ACHN (cell line): ENCODE results near the gene MCF2L2.
"Not testable (repeated sequence)": the region's sequence is repeated elsewhere in the genome, so short reads cannot be mapped to it uniquely, and the experiment has no call there.

Experiments
- DNase-seq: peaks from one replicate; pipeline ENCODE4 v3.0.0-alpha.2; 2015
- in situ Hi-C: cut with HindIII; loops from 2 replicates; pipeline ENCODE4 v1.10.0; 2017; ENCODE audit warnings: low sequenced_read_pairs, low pct_ligation_motif_present, low pct_unique_long_range_greater_than_20kb

The MCF2L2 gene

GRCh38 chr3:183244219-183244618, 184.2 kb downstream of the MCF2L2 start:
- in situ Hi-C loops: no loop called here
- DNase-seq: no peak

GRCh38 chr3:183242431-183242830, 186.0 kb downstream of the MCF2L2 start:
- DNase-seq: no peak
- in situ Hi-C loops: no loop called here

DNA sequence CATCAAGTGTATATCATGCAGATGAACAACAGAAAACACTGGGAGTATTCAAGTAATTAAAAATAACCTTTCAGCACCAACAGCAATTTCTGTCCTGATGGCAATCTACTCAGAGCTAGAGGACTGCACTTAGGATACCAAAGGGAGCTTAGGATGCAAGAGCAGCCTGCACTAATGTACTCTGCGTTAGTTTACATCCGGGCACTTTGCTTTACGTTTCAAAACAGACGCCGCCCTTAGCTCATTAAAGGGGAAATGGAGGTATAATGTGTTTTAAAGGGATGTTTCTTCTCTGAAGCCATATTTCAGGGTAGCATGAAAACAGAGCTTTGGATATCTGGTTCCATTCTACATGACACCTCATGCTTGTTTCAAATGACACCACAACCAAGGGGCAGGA, 189.4 kb downstream of the MCF2L2 start:
- in situ Hi-C loops: no loop called here
- no peak for DNase-seq

- no peak for DNase-seq
- in situ Hi-C loops: no loop called here
These were observed 194.5 kb downstream of the MCF2L2 start for GRCh38 chr3:183233966-183234365.

GRCh38 chr3:183230826-183231225, 197.6 kb downstream of the MCF2L2 start:
- in situ Hi-C loops: no loop called here
- DNase-seq: no peak

DNA sequence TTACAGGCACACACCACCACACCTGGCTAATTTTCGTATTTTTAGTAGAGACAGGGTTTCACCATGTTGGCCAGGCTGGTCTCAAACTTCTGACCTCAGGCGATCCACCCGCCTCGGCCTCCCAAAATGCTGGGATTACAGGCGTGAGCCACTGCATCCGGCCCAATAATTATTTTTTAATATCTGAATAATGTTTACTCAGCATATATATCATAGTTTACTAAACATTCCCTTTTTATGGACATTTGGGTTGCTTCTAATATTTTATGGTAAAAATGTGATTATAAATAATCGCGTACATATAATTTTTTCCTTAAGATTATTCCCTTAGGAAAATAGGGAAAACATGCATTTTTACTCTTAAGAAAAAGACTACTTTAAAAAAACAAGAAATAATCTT, 198.2 kb downstream of the MCF2L2 start:
- in situ Hi-C loops, DNase-seq: not testable (repeated sequence)

DNA sequence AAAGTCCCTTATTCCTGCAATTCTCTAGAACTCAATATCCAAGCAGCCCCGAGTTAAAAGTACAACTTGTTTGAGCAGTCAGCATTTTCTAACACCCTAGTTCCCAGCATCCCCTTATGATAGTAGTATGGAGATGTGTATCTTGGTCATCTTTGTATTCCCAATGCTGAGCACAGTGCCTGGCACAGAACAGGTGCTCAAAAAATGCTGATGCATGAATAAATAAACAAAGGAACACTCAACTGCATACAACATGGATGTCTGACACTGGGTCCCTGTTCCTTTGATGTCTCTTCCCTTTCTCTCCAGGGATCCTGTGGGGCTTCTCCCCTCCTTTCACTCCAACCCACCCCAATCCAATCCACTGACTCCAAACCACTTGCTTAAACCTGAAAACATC, 199.2 kb downstream of the MCF2L2 start:
- no peak for DNase-seq
- in situ Hi-C loops: no loop called here

GRCh38 chr3:183227586-183227985, 200.8 kb downstream of the MCF2L2 start:
- DNase-seq: no peak
- in situ Hi-C loops: no loop called here

DNA sequence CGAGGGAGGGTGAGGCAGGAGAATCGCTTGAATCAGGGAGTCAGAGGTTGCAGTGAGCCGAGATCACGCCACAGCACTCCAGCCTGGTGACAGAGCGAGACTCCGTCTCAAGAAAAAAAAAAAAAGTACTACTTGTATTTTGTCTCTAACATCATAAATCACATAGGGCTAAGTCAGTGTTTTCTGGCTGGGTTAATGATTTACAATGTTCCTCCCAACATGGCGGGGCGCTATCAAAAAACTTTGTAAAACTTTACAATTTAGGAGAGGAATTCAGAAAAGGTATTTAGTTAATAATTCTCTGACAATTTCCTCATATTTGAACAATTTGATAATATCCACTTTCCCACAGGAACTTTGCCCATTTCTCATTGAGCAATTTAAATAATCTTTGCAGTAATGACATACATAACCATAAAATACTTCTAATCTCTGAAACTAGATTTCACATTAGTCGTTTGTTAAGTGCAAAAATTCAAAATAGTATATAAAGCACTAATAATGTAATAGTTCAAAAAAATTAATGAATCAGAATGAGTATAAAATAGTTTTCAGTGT, 202.0 kb downstream of the MCF2L2 start:
- DNase-seq: no peak
- in situ Hi-C loops: no loop called here

DNA sequence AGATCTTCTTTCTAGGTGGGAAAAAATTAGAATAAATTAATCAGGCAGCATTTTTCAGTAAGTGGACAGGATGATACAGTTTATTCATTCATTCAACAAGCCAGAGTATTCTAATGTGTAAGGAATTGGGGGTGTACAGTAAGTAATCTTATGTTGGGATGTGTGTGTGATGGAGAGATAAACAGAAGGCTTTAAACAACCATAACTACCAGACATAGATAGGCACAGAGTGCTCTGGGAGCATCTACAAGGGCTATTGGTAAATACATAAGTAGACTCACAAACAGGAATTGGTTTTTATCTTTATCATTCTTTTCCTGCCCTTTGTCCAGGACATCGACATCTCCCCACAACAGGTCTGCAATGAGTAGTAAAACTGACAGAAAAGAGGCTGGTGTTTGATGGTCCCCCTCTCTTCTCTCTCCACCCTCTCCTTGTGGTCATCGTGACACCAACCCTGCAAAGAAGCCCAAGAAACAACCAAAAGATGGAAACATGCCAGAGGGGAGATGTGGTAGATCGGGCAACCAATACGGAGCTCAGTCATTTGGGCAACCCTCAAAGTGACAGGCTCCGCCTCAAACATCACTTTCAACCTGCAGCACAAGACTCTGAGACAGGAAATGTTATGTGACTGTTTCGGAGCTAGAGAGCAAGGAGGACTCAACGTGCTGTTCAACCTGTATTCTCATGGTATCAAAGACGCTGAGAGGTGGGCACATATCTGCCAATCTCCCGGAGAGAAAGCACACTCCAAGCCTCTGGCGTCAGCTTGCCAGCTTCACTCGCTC, 204.0 kb downstream of the MCF2L2 start:
- DNase-seq: no peak
- in situ Hi-C loops: no loop called here

GRCh38 chr3:183222631-183223235, 205.7 kb downstream of the MCF2L2 start:
- no peak for DNase-seq
- in situ Hi-C loops: no loop called here

- in situ Hi-C loops: no loop called here
These were observed 207.6 kb downstream of the MCF2L2 start for GRCh38 chr3:183220828-183221227.

DNA sequence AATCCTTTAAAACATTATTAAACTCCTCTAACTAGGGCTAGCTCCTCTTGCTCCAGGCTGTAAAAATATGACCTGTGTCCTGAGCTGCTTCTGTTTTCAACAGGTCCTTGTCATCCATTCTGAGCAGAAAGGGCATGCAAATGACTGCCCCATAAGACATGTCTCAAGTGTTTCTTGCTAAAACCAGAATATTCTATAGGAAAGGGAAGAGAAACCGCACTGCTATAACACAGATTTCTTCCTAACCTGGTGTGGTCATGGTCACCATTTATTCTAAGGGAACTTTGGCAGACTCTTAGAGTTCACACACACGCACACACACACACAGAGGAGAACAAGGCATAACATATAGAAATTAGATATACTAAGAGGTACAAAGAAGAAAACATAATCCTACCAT, 209.6 kb downstream of the MCF2L2 start:
- no peak for DNase-seq
- in situ Hi-C loops: no loop called here

More at GRCh38 chr3:183220828-183221227, 207.6 kb downstream of the MCF2L2 start:
- DNase-seq: no peak

DNA sequence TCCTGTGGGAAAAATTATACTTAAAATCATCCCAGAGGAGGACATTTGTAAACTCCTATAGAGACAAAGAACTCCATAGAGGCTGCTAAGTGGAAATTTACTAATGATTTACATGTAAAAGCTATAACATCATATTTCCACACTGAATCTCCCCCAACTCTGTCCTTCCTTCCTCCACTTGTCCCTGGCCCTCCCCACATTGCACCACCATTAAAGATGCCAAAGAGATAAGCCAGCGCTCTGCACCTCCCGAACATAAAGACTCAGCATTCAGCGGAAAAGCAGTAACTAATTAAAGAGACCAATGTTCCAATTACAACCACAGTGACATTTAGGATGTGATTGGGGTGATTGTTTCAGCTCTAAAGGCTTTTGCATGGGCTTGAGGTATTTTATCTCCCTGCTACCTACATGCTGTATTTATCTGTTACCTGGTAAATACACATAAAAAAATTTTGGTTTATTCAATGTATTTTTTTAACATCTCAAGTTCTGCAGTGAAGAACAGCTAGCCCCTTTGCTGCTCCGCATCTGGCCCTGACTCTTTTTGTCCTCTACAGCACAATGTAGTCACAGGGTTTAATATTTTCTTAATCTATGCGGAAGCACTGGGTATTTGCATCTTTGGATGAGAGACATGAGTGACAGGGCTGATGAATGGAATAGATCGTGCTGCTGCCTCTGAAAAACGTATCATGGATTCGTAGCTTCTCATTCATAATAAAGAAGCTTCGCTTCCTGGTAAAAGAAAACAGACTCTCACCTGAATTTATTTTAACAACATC, 210.7 kb downstream of the MCF2L2 start:
- in situ Hi-C loops: no loop called here
- no peak for DNase-seq

- DNase-seq: no peak
- in situ Hi-C loops: no loop called here
These were observed 212.7 kb downstream of the MCF2L2 start for GRCh38 chr3:183215591-183216202.

- in situ Hi-C loops: no loop called here
These were observed 214.2 kb downstream of the MCF2L2 start for GRCh38 chr3:183214277-183214612.

DNA sequence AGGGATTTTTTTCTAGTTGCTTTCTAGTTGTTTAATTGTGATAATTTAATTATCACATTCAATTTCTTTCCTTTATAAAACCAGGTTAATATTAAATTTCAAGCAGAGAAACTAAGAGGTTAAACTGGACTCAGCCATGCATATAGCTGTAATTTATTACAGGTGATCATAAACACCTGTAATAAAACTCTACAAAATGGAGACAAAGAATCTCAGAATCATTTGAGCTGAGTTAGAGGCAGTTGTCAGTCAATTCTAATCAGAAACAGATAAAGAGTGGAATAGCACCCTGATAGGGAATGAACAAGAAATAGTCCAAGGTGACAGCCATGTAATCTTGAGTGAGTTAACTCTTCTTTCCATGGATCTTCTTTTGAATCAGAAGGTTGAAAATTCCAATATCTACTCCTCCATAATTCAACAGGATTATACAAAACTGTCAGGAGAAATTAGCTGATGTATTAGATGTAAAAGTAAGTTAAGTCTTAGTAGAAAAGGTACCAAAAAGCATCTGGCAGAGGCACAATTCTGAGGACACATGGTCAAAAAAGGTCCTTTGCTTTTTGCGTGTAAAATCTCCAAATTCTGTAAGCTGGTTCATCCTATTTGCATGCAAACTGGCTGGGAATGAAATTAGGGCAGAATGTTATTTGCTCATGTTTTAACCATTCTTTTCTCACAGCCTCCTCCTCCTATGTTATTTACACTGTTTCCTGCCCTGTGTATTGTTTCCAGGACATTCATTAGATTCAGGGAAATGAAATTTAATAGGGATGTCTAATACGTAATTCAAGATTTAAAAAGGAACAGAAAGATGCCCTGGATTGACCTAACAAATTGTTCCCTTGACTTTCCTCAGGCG, 214.8 kb downstream of the MCF2L2 start:
- in situ Hi-C loops: no loop called here

More at GRCh38 chr3:183214277-183214612, 214.2 kb downstream of the MCF2L2 start:
- no peak for DNase-seq

DNA sequence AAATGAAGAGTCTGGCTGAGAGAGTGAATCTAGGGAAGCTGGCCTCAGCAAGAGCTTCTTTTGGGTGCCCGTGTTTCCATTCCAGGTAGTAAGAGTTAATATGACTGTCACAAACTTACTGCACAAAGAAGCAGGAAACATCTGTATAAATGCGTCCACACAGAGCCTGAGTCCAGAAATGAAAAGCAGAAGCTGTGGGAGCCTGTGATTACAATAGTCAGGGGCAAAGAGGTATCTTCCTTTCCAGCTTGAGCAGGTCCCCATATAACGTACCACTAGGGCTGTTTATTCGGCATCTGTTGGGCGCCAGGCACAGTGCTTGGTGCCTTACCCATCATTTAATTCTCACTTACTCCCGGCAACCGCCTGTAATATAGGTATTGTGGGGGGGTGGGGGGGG, 215.9 kb downstream of the MCF2L2 start:
- in situ Hi-C loops: no loop called here
- no peak for DNase-seq

More for the DNA sequence above, 214.8 kb downstream of the MCF2L2 start:
- no peak for DNase-seq
